HG03565 (cell line): ENCODE data around the gene OBSL1.

Experiments used
- ATAC-seq: cut with Tn5 transposase; IDR thresholded peaks from one replicate; pipeline ENCODE4 v1.9.1; 2021; ENCODE audit warnings: mild to moderate bottlenecking, moderate library complexity; ENCODE audit not compliant: unreplicated experiment

Gene OBSL1

DNA sequence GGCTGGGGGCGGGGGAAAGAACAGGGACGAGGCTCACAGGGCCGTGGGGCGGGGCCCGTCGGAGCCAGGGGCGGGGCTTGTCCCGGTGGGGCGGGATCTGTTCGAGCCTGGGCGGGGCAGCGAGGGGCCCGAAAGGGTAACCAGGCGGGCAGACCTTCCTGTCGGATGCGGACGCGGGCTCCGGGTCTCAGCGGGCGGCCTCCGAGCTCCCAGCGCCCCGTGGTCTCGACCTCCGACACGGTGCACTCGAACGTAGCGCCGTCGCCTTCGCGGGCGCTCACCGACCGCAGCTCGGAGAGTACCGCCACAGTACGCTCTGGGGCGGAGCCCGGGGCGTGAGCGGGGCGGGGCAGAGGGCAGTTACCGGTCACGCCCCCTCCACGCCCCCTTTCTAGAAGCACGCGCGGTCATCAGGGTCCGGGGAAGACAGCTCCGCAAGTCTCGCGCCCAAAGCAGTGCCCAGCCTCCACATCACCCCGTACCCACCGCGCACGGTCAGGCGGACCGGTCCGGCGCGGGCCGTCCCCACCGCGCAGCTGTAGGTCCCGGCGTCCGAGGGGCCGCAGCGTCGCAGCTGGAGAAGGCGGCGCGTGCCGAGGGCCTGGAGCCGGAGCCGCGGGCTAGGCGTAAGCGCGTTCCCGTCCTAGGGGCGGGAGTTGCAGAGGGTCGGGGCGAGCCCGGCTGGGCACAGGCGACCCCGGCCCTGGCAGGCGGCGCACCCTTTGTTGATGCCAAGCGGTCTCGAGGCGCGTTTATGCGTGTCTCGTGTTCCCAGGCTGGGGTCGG lies 18.8 kb downstream of the OBSL1 start:
- ATAC-seq: peak; percentile 84

DNA sequence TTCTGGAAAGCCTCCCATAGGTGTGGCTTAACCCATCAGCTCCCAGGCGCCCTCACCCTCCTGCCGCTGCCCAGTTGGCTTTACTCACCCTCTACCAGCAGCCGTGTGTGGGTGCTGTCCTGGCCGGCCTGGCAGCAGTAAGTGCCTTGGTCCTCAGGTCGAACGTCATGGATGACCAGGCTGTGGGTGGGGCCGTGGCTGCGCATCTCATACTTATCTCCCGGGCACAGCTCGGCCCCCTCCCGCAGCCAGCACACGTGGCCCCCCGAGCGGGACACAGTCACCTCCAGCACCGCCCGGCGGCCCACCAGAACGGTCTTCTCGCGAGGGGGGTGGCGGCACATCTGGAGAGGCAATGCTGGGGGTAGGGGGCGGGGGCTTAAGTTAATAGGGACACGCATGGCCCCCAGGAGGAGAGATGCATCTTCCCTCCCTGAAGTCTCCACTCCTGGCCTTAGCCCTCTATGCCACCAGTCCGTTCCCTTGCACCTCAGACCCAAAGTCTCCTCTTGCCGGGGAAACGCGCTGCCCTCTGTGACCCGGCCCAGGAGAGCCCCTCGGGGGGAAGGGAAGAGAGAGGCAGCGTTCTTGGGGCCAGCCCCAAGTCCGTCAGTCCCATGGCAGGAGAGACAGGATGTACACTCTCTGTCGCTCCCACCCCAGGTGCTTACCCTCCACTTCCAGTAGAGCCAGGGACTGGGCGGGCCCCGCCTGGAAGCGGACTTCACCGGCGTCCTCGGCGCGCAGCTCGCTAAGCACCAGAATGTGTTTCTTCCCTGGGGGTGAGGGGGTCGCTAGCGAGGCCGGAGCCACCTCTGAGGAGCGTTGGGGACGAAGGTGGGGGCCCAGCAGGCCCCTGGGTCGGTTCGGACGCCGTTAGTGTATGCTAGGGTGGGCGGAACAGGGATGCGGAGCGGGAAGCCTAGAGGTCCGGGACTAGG lies 19.6 kb downstream of the OBSL1 start:
- peak; percentile 18 for ATAC-seq

GRCh38 chr2:219549619-219550018 lies 21.7 kb downstream of the OBSL1 start:
- ATAC-seq: no peak

- no peak for ATAC-seq
Measured at GRCh38 chr2:219548990-219549389, 22.3 kb downstream of the OBSL1 start.

- no peak for ATAC-seq
Measured at GRCh38 chr2:219547621-219548020, 23.7 kb downstream of the OBSL1 start.

GRCh38 chr2:219545943-219546352 lies 25.4 kb downstream of the OBSL1 start:
- no peak for ATAC-seq

- ATAC-seq: no peak
Measured at GRCh38 chr2:219545295-219545942, 25.9 kb downstream of the OBSL1 start.

DNA sequence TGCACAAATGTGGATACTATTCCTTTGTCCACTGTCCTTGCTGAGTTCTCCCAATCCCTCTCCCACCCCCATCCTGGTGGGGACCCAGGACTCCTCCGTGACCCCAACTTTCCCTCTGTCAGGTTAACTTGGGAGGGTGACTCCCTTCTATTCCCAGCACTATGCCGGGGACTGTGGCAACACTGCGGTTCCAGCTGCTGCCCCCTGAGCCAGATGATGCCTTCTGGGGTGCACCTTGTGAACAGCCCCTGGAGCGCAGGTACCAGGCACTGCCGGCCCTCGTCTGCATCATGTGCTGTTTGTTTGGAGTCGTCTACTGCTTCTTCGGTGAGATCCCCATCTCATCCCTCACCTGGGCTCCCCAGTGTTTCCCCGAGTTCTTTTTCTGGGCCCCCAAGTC lies 26.8 kb downstream of the OBSL1 start:
- no peak for ATAC-seq

DNA sequence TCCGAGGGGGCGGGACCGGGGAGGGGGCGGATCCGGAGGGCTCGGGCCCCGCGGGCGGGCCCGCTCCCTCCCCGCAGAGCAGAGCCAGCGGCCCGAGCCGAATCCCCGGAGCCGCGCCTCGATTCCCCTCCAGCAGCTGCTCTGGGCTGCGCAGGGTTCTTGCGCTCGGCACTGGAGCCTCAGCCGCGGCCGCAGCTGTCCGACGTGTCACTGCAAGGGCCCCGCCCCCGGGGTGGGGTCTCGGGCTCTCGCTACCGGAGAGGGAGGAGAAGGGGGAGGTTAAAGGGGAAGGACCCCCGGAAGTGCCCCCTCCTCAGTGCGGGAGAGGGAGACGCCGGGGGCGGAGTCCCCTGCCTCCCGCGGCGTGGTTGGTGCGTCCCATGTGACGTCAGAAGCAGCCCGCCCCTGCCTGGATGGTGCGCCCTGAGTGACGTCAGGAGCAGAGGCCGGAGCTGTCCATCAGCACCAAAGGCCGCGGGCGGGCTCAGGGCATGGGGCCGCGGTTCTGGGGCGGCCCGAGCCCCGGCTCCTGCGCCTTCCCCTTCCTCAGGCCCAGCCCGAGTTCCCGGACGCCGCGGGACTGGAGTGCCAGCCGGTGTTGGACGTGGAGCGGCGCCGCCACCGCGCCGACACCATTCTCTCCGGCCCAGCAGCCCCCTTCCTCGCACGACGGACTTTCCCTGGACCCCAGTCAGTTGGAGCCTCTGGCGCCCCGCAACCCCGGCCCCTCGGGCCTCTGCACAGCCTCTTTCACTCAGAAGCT lies 27.6 kb downstream of the OBSL1 start, which contains the start of the genes CHPF and TMEM198:
TSS of gene CHPF (minus strand) at position 214 of the 763 bp plus-strand sequence. CDS start 271 bp downstream, outside the sequence.
TSS of gene TMEM198 (plus strand) at position 433 of the 763 bp plus-strand sequence. CDS start 700 bp downstream, outside the sequence.
- peak; percentile 63 for ATAC-seq

GRCh38 chr2:219542931-219543595 lies 28.3 kb downstream of the OBSL1 start:
- peak; percentile 21 for ATAC-seq

DNA sequence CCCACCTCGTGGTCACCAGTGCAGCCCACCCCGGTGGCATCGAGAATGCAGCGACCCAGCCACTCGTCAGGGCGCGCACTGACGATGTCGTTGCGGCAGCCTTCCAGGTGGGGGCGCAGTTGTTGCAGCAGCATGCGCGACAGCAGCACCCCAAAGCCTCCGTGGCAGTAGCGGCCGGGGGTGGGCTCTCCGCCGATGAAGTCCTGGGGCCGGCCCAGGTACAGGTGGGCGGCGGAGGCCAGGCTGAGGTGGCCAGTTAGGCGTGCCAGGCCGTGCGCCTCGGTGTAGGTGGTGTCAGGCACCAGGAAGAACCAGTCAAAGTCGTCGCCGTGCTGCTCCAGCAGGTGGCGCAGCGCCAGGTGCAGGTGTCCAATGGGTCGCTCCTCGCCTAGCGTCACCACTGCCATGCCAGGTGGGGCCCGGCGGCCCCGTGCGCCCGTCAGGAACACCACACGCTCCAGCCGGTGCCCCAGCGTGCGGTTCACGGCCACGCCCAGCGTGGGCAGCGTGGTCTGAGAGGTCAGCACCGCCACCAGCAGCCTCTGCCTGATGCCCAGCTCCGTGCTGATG lies 29.6 kb downstream of the OBSL1 start:
- ATAC-seq: peak; percentile 46

GRCh38 chr2:219540784-219541504 lies 30.4 kb downstream of the OBSL1 start:
- ATAC-seq: no peak

- no peak for ATAC-seq
Measured at GRCh38 chr2:219539926-219540678, 31.2 kb downstream of the OBSL1 start.

GRCh38 chr2:219538956-219539788 lies 32.2 kb downstream of the OBSL1 start:
- ATAC-seq: no peak

DNA sequence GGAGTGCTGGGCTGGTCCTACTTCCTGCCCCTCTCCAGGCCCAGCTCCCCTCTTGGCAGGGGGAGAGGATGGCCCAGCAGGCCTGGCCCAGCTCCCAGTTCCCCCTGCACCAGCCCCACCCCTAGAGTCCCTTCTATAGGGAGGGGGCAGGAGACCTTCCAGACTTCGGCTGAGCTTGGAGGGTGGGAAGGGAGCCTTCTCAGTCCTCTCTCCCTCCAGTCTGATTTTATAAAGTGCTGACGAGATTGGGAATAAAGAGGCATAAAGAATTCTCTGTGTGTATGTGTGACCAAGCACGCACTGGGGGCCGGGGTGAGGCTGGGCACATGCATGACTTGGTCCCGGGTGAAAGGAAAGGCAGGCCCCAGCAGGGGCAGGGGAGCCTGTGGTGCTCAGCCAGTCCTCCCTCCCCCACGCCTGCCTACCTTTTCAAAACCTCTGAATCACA lies 32.8 kb downstream of the OBSL1 start:
- no peak for ATAC-seq

DNA sequence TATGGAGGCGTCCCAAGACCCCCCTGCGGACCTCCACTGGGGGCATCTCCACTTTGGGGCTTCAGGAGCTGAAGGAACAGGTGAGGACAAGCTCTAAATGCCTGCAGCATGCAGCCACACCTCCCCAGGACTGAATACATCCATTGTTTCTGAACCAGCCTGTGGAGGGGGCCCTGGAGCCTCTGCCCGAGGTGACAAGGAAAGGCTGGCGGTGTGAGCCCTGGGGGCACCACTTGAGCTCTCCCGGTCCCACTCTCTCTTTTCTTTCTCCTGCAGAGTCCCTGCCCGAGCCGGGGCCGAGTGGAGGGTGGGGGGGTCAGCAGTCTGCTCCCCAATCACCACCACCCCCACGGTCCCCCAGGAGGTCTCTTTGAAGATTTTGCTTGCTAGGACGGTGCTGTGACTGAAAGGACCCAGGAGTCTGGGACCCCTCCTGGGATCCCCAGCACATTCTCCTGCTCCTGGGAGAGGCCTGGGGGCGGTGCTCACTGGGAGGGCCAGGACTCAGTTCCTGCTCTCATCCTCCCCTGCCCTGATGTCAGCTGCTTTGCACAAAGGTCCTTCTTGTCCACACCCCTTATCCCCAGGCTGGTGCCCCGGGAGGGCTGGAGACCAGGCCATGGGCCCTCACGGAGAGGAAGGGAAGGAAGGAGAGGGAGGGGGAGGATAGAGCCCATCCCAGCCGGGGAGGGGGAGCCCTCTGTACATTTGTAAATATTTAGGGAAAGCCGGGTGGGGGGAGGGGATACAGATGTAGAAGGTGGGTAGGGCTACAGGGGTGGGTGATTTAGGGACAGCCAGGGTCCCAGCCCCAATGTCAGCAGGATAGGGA lies 33.5 kb downstream of the OBSL1 start:
- ATAC-seq: no peak
